Neuronal stem cell (in vitro differentiated cells): Measurements from ENCODE around the gene AFAP1.

ENCODE experiments used
- DNase-seq: peaks from one replicate; pipeline ENCODE4 v3.0.0-alpha.2; 2013; ENCODE audit warnings: low spot score
- H2AFZ ChIP-seq: one replicate; pipeline ENCODE4 v1.6.1; 2013; ENCODE audit warnings: mild to moderate bottlenecking, low read length, inconsistent platforms
- H2AK5ac ChIP-seq: 2 replicates; pipeline ENCODE4 v1.6.1; 2013; ENCODE audit warnings: low read depth, mild to moderate bottlenecking, inconsistent platforms, low read length, moderate library complexity, mixed read lengths
- H2BK120ac ChIP-seq: 2 replicates; pipeline ENCODE4 v1.6.1; 2013; ENCODE audit warnings: low read depth, mild to moderate bottlenecking, inconsistent platforms, low read length, moderate library complexity, mixed read lengths
- H2BK12ac ChIP-seq: one replicate; pipeline ENCODE4 v1.6.1; 2013; ENCODE audit warnings: low read length, inconsistent platforms
- H2BK15ac ChIP-seq: 2 replicates; pipeline ENCODE4 v1.6.1; 2013; ENCODE audit warnings: mild to moderate bottlenecking, low read length, inconsistent platforms, mixed read lengths
- H2BK5ac ChIP-seq: one replicate; pipeline ENCODE4 v1.6.1; 2013; ENCODE audit warnings: inconsistent platforms, mild to moderate bottlenecking, low read length, moderate library complexity
- H3K14ac ChIP-seq: one replicate; pipeline ENCODE4 v1.6.1; 2013; ENCODE audit warnings: low read length, inconsistent platforms
- H3K18ac ChIP-seq: 2 replicates; pipeline ENCODE4 v1.6.1; 2013; ENCODE audit warnings: low read length, inconsistent platforms
- H3K23ac ChIP-seq: 2 replicates; pipeline ENCODE4 v1.6.1; 2013; ENCODE audit warnings: low read depth, mild to moderate bottlenecking, mixed read lengths, low read length, inconsistent platforms; ENCODE audit not compliant: poor library complexity
- H3K27ac ChIP-seq: replicated peaks from 3 replicates; pipeline ENCODE4 v1.5.1; 2013; ENCODE audit warnings: low read length, inconsistent platforms
- H3K27me3 ChIP-seq, 3 experiments: 2 replicates each; pipeline ENCODE4 v1.6.1; 2013; ENCODE audit warnings: low read length in 3 of 3, mild to moderate bottlenecking in 2 of 3, inconsistent platforms in 1 of 3, low read depth in 1 of 3, mixed read lengths in 1 of 3, moderate library complexity in 1 of 3; ENCODE audit not compliant: control insufficient read depth in 3 of 3, insufficient read depth in 3 of 3
- H3K36me3 ChIP-seq, 2 donors: replicated peaks in 1 of 2; 2 replicates each; pipeline ENCODE4 v1.6.1; 2013; ENCODE audit warnings: low read length in 2 of 2; ENCODE audit not compliant: control insufficient read depth in 2 of 2, insufficient read depth in 2 of 2
- H3K4ac ChIP-seq: 2 replicates; pipeline ENCODE4 v1.6.1; 2013; ENCODE audit warnings: inconsistent platforms, mild to moderate bottlenecking, low read length, moderate library complexity
- H3K4me1 ChIP-seq, 2 donors: 1 replicate in 1 of 2; 2 replicates in 1 of 2; pipeline ENCODE4 v1.6.1; 2013; ENCODE audit warnings: low read length in 2 of 2, low read depth in 1 of 2; ENCODE audit not compliant: control insufficient read depth in 2 of 2, insufficient read depth in 1 of 2
- H3K4me2 ChIP-seq: one replicate; pipeline ENCODE4 v1.6.1; 2013; ENCODE audit warnings: mild to moderate bottlenecking, low read length, inconsistent platforms; ENCODE audit not compliant: insufficient read depth, poor library complexity, severe bottlenecking
- H3K4me3 ChIP-seq, 2 donors: 2 replicates each; pipeline ENCODE4 v1.5.1; 2013; ENCODE audit warnings: low read length in 2 of 2, mild to moderate bottlenecking in 2 of 2, inconsistent platforms in 1 of 2, moderate library complexity in 1 of 2
- H3K79me1 ChIP-seq: one replicate; pipeline ENCODE4 v1.6.1; 2013; ENCODE audit warnings: low read depth, mild to moderate bottlenecking, inconsistent platforms, low read length, moderate library complexity
- H3K9ac ChIP-seq: one replicate; pipeline ENCODE4 v1.6.1; 2013; ENCODE audit warnings: mild to moderate bottlenecking, low read depth, low read length, inconsistent platforms; ENCODE audit not compliant: poor library complexity
- H3K9me3 ChIP-seq, 2 donors: replicated peaks in 1 of 2; 2 replicates each; pipeline versions ENCODE3 to v1.6.1; 2013; ENCODE audit warnings: low read length in 2 of 2, mild to moderate bottlenecking in 2 of 2, inconsistent platforms in 1 of 2, low read depth in 1 of 2, mixed read lengths in 1 of 2, moderate library complexity in 1 of 2; ENCODE audit not compliant: control insufficient read depth in 2 of 2, insufficient read depth in 1 of 2
- H4K8ac ChIP-seq: one replicate; pipeline ENCODE4 v1.6.1; 2013; ENCODE audit warnings: low read depth, mild to moderate bottlenecking, inconsistent platforms, low read length, moderate library complexity
- H4K91ac ChIP-seq: one replicate; pipeline ENCODE4 v1.6.1; 2013; ENCODE audit warnings: low read length, low read depth, mild to moderate bottlenecking, inconsistent platforms; ENCODE audit not compliant: poor library complexity
- WGBS, 2 donors: extraction: QIAGEN DNeasy Blood & Tissue Kit; methylation state at CpG; one replicate each; pipeline ENCODE4 v1.1.7; 2013; ENCODE audit warnings: missing lambda C conversion rate in 2 of 2, mixed read lengths in 1 of 2; ENCODE audit not compliant: insufficient read length in 2 of 2, insufficient replicate concordance in 1 of 2; ENCODE audit errors: extremely low coverage in 2 of 2; 5-methylcytosine and 5-hydroxymethylcytosine counted together

AFAP1 gene

DNA sequence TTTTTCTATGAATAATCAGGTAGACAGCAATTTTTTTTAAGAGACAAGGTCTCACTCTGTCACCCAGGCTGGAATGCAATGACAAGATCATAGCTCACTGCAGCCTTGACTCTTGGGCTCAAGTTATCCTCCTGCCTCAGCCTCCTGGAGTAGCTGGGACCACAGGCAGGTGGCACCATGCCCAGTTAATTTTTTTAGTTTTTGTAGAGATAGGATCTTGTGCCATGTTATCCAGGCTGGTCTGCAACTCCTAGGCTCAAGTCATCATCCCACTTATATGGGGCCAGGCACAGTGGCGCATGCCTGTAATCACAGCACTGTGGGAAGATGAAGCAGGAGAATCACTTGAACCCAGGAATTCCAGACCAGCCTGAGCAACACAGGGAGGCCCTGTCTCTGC lies 26.8 kb downstream of the AFAP1 start:
- Histone ChIP-seq H3K27ac (no peak overlapping the region), H3K4me1 (peaks cover 10 to 20% of the 10 kb centered on the region in 2 donors)

DNA sequence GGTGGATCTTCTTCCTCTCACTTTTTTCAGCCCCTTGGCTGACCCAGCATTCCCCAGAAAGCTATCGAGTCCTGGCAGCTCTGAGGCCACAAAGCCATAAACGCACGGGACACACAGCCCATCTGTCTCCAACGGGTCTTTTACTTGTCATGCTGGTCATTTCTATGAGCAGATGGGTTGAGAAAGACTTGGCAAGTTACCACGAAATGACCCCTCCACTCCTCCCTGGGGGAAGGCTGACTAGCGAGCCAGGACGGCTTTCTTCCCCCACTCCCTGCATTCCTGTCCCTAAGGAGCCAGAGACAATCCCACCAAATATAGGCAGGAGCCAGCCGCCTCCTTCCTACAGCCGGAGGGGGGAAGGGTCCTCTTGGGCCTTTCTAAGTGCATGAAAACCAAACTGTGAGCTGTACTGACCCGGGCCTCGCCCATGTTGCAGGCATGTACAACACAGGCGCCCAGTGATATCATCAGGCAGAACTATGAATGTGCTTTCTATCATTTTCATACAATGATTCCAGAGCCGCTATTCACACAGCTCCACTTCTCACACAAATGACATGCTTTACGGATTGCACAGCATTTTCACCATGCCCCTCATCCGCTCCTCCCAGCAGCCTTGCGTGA lies 28.6 kb downstream of the AFAP1 start:
- Histone ChIP-seq H3K27me3 (no peaks in the 10 kb centered on the region), H3K4me1 (peaks cover 13 to 22% of the 10 kb centered on the region in 2 donors), H2AK5ac (peak overlapping the region; percentile 44), H4K8ac (no peak overlapping the region), H4K91ac (peak overlapping the region; percentile 95), H3K36me3 (no peaks in the 10 kb centered on the region), H3K23ac (no peak overlapping the region), H3K9ac (no peak overlapping the region), H3K27ac (peak overlapping the region; percentile 74), H3K4ac (peak overlapping the region; percentile 4), H3K14ac (no peak overlapping the region), H3K4me3 (no peak overlapping the region), H3K9me3 (no peaks in the 10 kb centered on the region), H3K79me1 (peaks cover 3% of the 10 kb centered on the region), H2BK5ac (peak overlapping the region; percentile 49), H2AFZ (peak overlapping the region; percentile 2), H3K4me2 (peak overlapping the region; percentile 22), H2BK12ac (peak overlapping the region; percentile 27), H2BK15ac (peak overlapping the region; percentile 55), H3K18ac (peak overlapping the region; percentile 91), H2BK120ac (no peak overlapping the region)
- WGBS, 2 donors, result no CpG with 5 or more reads among the region's 16 CpGs
- DNase-seq, result peak; percentile 45

More for the DNA sequence above, 26.8 kb downstream of the AFAP1 start:
- Histone ChIP-seq H3K4me2 (no peak overlapping the region), H3K14ac (no peak overlapping the region), H3K23ac (no peak overlapping the region), H3K9ac (no peak overlapping the region), H3K36me3 (no peaks in the 10 kb centered on the region), H3K9me3 (no peaks in the 10 kb centered on the region), H4K91ac (no peak overlapping the region), H3K79me1 (peaks cover 3% of the 10 kb centered on the region), H2BK15ac (no peak overlapping the region), H2AK5ac (no peak overlapping the region), H2BK12ac (no peak overlapping the region), H2AFZ (no peak overlapping the region), H2BK5ac (no peak overlapping the region), H3K4me3 (no peak overlapping the region), H3K18ac (no peak overlapping the region), H4K8ac (no peak overlapping the region), H2BK120ac (no peak overlapping the region), H3K4ac (no peak overlapping the region), H3K27me3 (no peaks in the 10 kb centered on the region)
- no peak for DNase-seq
- no CpG with 5 or more reads among the region's 1 CpG for WGBS, 2 donors

DNA sequence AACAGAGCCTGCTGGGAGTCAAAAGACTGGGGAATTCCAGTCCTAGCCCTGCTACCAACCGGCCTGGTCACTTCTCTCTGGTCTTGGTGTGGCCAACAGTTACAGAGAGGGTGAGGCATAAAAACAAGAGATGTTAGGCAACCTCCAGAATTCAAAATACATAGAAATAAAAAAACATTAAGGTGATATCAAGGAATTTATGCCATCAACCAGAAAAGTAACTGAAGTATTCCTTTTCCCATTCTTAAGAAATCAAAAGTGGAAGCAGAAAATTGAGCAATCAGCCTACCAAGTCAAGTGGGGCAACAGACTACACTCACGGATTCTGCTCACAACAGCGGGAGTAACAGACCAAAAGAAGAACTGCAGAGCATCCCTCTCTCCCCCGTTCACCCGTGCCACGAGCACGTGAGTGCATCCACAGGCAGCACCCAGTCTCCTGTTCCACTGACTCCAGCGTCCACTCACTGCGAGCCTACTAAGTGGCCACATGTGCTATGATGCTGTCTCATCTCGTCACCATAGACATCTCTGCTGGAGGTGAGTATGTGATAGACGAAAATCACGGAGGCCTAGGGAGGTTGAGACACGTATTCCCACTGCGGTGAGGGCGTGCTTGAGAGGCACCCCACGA lies 29.3 kb downstream of the AFAP1 start:
- Histone ChIP-seq H2BK12ac (peak overlapping the region; percentile 27), H2AK5ac (peak overlapping the region; percentile 44), H3K27ac (peak overlapping the region; percentile 74), H3K14ac (no peak overlapping the region), H2BK15ac (peak overlapping the region; percentile 55), H3K18ac (peak overlapping the region; percentile 91), H3K36me3 (no peaks in the 10 kb centered on the region), H2BK5ac (peak overlapping the region; percentile 49), H2BK120ac (no peak overlapping the region), H3K4ac (peak overlapping the region; percentile 4), H4K91ac (peak overlapping the region; percentile 95), H3K4me1 (peaks cover 20 to 26% of the 10 kb centered on the region in 2 donors), H3K79me1 (peaks cover 3% of the 10 kb centered on the region), H3K27me3 (no peaks in the 10 kb centered on the region), H2AFZ (no peak overlapping the region), H3K4me3 (no peak overlapping the region), H3K9me3 (no peaks in the 10 kb centered on the region), H4K8ac (no peak overlapping the region), H3K4me2 (no peak overlapping the region), H3K23ac (no peak overlapping the region), H3K9ac (no peak overlapping the region)
- no peak for DNase-seq
- no CpG with 5 or more reads among the region's 16 CpGs for WGBS, 2 donors

DNA sequence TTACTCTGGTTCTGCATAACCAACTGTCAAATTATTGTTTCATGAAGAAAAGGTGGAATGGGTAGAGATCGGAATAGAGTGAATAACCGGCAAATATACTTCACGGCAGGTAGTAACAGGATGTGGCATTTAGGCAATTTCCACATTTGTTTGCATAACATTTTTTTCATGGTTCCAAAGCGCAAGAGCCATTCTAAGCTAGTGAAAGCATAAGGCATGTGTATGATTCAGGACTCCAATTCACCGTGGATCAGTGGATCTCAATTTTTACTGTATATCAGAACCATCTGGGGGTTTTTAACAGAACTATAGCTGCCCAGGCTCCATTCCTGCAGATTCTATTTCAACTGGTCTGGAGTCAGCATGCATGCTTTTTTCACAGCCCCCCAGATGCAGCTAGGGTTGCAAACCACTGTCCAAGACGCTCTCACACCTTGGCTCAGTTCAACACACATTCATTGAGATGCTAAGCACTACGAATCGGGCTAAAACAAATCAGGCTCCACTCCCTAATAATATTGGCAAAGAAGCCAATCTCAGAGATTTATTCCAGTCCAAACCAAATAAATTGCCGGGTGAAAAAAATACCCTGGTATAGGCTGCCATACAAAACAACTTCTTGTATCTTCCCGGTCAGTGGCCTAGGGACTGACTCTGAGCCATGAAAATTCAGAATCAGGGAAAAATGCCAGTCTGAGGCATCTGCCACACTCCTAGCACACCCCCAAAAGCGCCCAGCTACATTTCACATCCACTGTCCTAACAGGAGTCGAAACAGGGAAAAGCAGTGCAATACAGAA lies 30.0 kb downstream of the AFAP1 start:
- H2AK5ac ChIP-seq, result no peak overlapping the region
- H3K36me3 ChIP-seq, result no peaks in the 10 kb centered on the region
- H3K14ac ChIP-seq, result no peak overlapping the region
- H3K79me1 ChIP-seq, result peaks cover 3% of the 10 kb centered on the region
- no peak overlapping the region for H3K4me3 ChIP-seq
- no peak overlapping the region for H3K27ac ChIP-seq
- WGBS, 2 donors, result no CpG with 5 or more reads among the region's 12 CpGs
- no peak overlapping the region for H2BK12ac ChIP-seq
- H3K23ac ChIP-seq, result no peak overlapping the region
- no peak overlapping the region for H3K4ac ChIP-seq
- no peak overlapping the region for H3K4me2 ChIP-seq
- no peaks in the 10 kb centered on the region for H3K27me3 ChIP-seq
- no peak overlapping the region for H4K8ac ChIP-seq
- no peak overlapping the region for H4K91ac ChIP-seq
- no peak overlapping the region for H3K18ac ChIP-seq
- DNase-seq, result no peak
- H2BK15ac ChIP-seq, result no peak overlapping the region
- peaks cover 25 to 28% of the 10 kb centered on the region in 2 donors for H3K4me1 ChIP-seq
- H2BK5ac ChIP-seq, result no peak overlapping the region
- H3K9ac ChIP-seq, result no peak overlapping the region
- no peak overlapping the region for H2BK120ac ChIP-seq
- no peak overlapping the region for H2AFZ ChIP-seq
- no peaks in the 10 kb centered on the region for H3K9me3 ChIP-seq
